D341Med (cell line): ENCODE data around the gene TBX19.
A peak's percentile ranks its signal among the peaks of the same experiment; 100 is the strongest.
"Not testable (repeated sequence)": the region's sequence is repeated elsewhere in the genome, so short reads cannot be mapped to it uniquely, and the experiment has no call there.

ENCODE experiments used
- DNase-seq: peaks from one replicate; pipeline ENCODE4 v3.0.0; 2012; ENCODE audit warnings: low spot score

Gene TBX19

GRCh38 chr1:168320800-168321450, 40.2 kb downstream of the TBX19 start:
- no peak for DNase-seq

DNA sequence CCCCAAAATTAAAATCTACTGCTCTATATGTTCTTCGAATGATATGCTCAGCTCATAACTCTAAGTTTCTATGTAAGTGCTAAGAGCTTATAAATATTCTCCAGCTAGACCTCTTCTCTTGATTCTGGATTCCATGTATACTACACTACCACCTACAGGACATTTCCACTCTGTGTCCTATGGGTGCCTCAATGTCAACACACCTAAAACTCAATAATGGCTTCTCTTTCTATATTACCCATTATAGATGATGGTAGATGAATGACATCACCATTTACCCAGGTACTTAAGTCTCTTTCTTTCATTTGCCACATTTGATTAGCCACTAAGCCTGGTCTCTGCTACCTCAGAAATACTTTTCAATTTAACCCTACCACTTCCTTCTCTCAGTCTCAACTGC, 41.3 kb downstream of the TBX19 start:
- no peak for DNase-seq

- DNase-seq: no peak
These were observed 44.2 kb downstream of the TBX19 start for GRCh38 chr1:168324745-168325425.

- DNase-seq: no peak
These were observed 48.2 kb downstream of the TBX19 start for GRCh38 chr1:168328731-168329364.

DNA sequence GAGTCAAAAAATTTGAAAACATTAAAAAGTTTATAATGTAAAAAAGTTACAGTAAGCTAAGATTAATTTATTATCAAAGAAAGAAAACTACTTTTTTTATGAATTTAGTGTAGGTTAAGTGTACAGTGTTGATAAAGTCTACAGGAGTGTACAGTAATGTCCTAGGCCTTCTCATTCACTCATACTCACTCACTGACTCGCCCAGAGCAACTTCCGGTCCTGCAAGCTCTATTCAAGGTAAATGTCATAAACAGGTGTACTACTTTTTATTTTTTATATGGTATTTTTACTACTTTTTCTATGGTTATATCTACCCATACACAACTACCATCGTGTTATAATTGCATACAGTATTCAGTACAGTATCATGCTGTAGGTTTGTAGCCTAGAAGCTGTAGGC, 49.6 kb downstream of the TBX19 start:
- no peak for DNase-seq

DNA sequence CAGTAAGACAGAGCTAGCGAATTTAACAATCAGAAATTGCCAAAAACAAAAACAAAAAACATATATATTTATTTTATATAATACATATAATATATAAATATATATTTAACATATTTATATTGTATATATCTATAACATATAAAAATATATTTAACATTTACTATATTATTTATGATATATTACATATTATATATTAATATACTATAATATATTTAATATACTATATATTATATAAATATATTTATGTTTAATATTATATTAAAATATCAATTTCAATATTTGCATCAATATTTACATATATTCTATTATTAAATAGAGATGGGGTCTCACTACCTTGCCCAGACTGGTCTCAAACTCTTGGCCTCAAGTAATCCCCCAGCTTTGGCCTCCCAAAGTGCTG, 50.9 kb downstream of the TBX19 start:
- DNase-seq: no peak

DNA sequence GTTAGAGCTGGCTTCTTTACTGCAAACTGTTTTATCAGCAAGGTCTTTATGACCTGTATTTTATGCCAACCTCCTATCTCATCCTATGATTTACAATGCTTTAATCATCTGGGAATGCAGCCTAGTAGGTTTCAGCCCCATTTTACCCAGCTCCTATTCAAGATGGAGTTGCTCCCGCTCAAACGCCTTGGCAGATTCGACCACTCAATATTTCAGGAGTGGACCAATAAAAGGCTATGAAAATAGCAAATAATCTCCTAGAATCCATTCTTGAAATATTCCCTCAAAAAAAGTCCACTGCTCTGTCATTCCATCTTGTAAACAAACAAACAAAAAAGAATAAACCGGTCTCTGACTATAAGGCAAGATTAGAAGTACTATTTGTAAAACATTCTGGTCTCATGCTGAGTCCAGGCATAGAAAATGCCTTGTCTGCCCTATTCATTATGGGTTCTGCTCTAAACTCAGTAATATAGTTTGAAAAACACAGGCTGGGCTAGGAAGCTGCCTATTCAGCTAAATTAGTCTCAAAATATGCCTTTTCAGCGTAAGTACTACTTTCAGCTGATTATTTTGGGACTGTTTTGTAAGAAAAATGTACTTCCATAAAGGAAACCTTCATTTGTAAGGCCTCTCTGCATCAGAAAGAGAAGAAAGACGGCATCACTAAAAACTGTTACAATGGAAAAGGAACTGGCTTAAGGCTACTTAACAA, 53.0 kb downstream of the TBX19 start:
- no peak for DNase-seq

- DNase-seq: no peak
These were observed 54.8 kb downstream of the TBX19 start for GRCh38 chr1:168335500-168335899.

DNA sequence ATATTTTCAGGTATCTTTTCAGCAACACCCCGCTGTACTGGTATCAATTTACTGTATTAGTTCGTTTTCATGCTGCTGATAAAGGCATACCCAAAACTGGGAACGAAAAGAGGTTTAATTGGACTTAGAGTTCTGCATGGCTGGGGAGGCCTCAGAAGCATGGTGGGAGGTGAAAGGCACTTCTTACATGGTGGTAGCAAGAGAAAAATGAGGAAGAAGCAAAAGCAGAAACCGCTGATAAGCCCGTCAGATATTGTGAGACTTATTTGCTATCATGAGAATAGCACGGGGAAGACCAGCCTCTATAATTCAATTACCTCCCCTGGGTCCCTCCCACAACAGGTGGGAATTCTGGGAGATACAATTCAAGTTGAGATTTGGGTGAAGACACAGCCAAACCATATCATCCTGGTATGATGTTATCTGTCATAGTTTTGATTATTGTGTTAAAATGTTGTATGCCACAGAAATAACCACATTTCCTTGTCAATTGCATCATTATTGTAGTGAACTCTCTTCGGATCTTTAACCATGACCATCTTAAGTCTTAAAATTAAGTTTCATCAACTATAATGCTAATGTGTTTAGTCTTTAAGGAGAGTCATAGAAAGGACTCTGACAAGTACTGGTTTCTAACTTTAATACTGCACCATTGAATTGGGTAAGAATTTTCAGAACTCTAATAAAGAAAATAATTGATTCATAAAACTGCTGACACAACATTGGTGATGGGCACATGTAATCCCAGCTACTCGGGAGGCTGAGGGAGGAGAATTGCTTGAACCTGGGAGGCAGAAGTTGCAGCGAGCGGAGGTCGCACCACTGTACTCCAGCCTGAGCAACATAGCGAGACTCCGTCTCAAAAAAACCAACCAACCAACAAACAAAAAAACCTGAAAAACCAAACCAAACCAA, 58.2 kb downstream of the TBX19 start:
- no peak for DNase-seq

GRCh38 chr1:168340781-168341482, 60.3 kb downstream of the TBX19 start:
- DNase-seq: no peak

DNA sequence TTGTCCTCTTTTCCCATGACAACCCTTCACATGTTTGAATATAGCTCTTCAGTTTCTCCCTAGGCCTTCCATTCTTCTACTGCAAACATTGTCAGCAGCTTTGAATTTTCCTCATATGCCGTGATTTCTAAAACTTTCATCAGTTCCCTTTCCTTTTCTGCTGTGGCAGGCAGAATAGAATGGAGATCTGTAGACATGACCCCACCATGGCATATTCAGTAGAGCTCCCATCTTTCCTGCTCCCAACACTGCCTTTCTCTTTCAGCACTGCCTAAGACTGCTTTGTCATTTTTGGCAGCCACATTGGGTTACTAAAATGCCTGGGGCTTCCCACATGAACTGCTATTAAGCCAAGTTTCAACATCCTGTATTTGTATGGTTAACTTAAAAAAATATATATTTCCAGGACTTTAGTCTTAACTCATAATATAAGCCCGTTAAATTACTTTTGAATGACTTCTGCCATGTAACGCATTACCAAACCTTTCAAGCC, 60.9 kb downstream of the TBX19 start:
- DNase-seq: no peak

GRCh38 chr1:168342572-168343280, 62.0 kb downstream of the TBX19 start:
- peak; percentile 85 for DNase-seq

DNA sequence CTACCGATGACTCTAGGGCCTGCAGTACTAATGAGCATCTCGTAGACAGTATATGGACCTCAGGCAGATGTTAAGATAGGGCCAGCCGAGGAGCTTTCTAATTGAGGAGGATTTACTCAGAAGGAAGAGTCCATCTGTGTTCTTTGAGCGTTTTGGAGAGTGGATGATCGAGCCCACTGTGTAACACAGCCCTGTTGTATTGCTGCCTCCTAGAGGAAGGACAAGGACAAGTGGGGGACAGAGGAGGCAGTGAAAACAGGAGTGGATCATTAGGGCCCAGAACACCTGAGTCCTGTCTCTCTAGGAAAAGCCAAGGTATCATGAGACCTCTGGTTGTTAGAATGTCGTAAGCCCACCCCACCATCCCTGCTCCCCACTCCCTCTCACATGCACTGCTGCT, 62.9 kb downstream of the TBX19 start:
- no peak for DNase-seq

GRCh38 chr1:168344517-168344916, 63.8 kb downstream of the TBX19 start:
- no peak for DNase-seq

GRCh38 chr1:168345939-168346338, 65.3 kb downstream of the TBX19 start:
- no peak for DNase-seq

DNA sequence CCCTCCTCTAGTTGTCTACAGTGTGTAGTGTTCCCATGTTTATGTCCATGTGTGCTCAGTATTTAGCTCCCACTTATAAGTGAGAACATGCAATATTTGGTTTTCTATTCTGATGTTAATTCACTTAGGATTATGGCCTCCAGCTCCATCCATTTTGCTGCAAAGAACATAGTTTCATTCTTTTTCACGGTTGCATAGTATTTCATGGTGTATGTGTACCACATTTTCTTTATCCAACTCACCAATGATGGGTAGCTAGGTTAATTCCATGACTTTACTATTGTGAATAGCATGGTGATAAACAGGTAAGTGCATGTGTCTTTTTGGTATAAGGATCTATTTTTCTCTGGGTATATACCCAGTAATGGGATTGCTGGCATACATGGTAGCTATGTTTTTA, 67.0 kb downstream of the TBX19 start:
- DNase-seq: no peak

DNA sequence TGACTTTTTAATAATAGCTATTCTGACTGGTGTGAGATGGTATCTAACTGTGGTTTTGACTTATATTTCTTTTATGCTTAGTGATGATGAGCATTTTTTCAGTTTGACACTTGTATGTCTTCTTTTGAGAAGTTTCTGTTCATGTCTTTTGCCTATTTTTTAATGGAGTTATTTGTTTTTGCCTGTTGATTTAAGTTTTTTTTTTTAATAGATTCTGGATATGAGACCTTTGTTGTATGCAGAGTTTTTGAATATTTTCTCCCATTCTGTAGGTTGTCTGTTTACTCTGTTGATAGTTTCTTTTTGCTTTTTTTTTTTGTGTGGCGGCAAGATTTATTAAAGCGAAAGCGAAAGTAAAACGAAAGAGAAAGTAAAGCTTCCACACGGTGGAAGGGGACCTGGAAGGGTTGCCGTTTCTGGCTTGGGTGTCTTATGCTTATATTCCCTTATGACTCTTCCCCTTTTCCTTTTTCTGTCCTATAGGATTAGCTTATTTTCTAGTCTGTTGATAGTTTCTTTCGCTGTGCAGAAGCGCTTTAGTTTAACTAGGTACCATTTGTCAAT, 67.6 kb downstream of the TBX19 start:
- no peak for DNase-seq

DNA sequence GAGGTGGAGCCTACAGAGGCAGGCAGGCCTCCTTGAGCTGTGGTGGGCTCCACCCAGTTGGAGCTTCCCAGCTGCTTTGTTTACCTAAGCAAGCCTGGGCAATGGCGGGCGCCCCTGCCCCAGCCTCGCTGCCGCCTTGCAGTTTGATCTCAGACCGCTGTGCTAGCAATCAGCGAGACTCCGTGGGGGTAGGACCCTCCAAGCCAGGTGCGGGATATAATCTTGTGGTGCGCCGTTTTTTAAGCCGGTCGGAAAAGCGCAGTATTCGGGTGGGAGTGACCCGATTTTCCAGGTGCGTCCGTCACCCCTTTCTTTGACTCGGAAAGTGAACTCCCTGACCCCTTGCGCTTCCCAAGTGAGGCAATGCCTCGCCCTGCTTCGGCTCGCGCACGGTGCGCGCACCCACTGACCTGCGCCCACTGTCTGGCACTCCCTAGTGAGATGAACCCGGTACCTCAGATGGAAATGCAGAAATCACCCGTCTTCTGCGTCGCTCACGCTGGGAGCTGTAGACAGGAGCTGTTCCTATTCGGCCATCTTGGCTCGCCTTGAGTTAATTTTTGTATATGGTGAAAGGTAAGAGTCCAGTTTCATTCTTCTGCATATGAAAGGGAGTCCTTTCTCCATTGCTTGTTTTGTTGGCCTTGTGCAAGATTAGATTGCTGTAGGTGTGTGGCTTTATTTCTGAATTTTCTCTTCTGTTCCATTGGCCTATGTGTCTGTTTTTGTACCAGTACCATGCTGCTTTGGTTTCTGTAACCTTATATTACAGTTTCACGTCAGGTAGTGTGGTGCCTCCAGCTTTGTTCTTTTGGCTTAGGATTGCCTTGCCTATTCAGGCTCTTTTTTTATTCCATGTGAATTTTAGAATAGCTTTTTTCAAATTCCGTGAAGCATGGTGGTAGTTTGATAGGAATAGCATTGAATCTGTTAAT, 73.9 kb downstream of the TBX19 start:
- DNase-seq: not testable (repeated sequence)
